B cell (primary cell): ENCODE data around the gene POMP.

Source experiments
- EZH2 ChIP-seq: IDR thresholded peaks from 2 replicates; pipeline ENCODE4 v1.6.1; 2012; ENCODE audit warnings: borderline replicate concordance, low read depth, mild to moderate bottlenecking, moderate library complexity, low read length; ENCODE audit not compliant: insufficient read depth, poor library complexity, severe bottlenecking
- TF ChIP-seq, protein P1 (sequence below): fragments of 200-600 bp; IDR thresholded peaks from one replicate; pipeline ENCODE4 v1.8.0; 2022; ENCODE audit warnings: antibody characterized with exemption, mild to moderate bottlenecking

DNA sequence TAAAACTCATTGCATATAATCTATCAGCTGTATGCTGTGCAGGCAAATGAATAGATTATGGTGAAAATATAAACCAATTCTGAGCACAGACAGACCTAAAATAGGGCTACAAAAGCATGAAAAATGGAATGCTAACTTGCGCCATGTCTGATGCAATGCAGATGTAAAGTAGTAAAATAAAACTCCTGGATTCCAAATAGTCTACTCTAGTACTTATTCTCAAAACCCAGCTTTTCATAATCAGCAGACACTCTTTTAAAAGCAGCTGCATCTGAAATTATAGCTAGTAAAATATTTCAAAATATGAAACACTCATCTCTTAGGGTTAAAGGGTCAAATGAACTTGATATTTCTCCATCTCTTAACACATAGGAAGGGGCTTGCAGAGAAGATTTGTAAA, 4.7 kb upstream of the POMP start:
- TF ChIP-seq, protein P1, sequence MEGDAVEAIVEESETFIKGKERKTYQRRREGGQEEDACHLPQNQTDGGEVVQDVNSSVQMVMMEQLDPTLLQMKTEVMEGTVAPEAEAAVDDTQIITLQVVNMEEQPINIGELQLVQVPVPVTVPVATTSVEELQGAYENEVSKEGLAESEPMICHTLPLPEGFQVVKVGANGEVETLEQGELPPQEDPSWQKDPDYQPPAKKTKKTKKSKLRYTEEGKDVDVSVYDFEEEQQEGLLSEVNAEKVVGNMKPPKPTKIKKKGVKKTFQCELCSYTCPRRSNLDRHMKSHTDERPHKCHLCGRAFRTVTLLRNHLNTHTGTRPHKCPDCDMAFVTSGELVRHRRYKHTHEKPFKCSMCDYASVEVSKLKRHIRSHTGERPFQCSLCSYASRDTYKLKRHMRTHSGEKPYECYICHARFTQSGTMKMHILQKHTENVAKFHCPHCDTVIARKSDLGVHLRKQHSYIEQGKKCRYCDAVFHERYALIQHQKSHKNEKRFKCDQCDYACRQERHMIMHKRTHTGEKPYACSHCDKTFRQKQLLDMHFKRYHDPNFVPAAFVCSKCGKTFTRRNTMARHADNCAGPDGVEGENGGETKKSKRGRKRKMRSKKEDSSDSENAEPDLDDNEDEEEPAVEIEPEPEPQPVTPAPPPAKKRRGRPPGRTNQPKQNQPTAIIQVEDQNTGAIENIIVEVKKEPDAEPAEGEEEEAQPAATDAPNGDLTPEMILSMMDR: no peak
- TF ChIP-seq EZH2: no peak
